HepG2 (cell line): ENCODE measurements around the gene RASSF7. TPM values are rescaled to one million over a fixed set of nuclear protein-coding genes. Genes with fewer than 3 reads are reported as not detected.

Experiments
- AGO2 ChIP-seq: fragments of 200-400 bp; formaldehyde crosslinking; optimal IDR thresholded peaks from 2 replicates; pipeline ENCODE3; 2017; ENCODE audit warnings: mild to moderate bottlenecking, low read depth, low read length, moderate library complexity
- BCL3 ChIP-seq: sonication (generic); formaldehyde crosslinking; IDR thresholded peaks from 2 replicates; pipeline ENCODE4 v1.5.1; 2020; ENCODE audit warnings: mild to moderate bottlenecking, missing genetic modification reagents, moderate library complexity
- CEBPZ ChIP-seq: IDR thresholded peaks from 2 replicates; pipeline ENCODE4 v1.6.1; 2012; ENCODE audit warnings: low read length, improper control_type of control experiment
- ESRRA ChIP-seq: sonication (generic); formaldehyde crosslinking; IDR thresholded peaks from 2 replicates; pipeline ENCODE4 v1.5.1; 2020; ENCODE audit warnings: mild to moderate bottlenecking, low read depth, missing genetic modification reagents
- NCOA1 ChIP-seq: sonication (generic); formaldehyde crosslinking; IDR thresholded peaks from 2 replicates; pipeline ENCODE4 v1.9.0; 2021; ENCODE audit warnings: missing genetic modification reagents
- PAX8 ChIP-seq: sonication (generic); formaldehyde crosslinking; IDR thresholded peaks from 2 replicates; pipeline ENCODE4 v1.8.0; 2022; ENCODE audit warnings: mild to moderate bottlenecking, missing genetic modification reagents, borderline replicate concordance
- PHB2 ChIP-seq: fragments of 450-650 bp; IDR thresholded peaks from 2 replicates; pipeline ENCODE4 v1.6.1; 2018; ENCODE audit not compliant: partially characterized antibody
- RBM39 ChIP-seq: fragments of 200-400 bp; formaldehyde crosslinking; IDR thresholded peaks from one replicate; pipeline ENCODE4 v1.6.1; 2018; ENCODE audit warnings: antibody characterized with exemption, mild to moderate bottlenecking, low read depth, low read length; ENCODE audit not compliant: poor library complexity, severe bottlenecking
- SALL1 ChIP-seq: sonication (generic); formaldehyde crosslinking; IDR thresholded peaks from 2 replicates; pipeline ENCODE4 v1.8.0; 2022; ENCODE audit warnings: mild to moderate bottlenecking, missing genetic modification reagents
- SMYD3 ChIP-seq: sonication (generic); formaldehyde crosslinking; IDR thresholded peaks from 2 replicates; pipeline ENCODE4 v1.8.1; 2023; ENCODE audit warnings: mild to moderate bottlenecking, missing genetic modification reagents
- SOX6 ChIP-seq, 2 experiments: fragments of 450-650 bp in 1 of 2; sonication (generic) in 1 of 2; formaldehyde crosslinking in 1 of 2; IDR thresholded peaks; 2 replicates each; pipeline versions ENCODE4 v1.4.0 to v1.6.1; 2017 to 2020; ENCODE audit warnings: antibody characterized with exemption in 1 of 2, mild to moderate bottlenecking in 1 of 2, missing genetic modification reagents in 1 of 2
- TCF7L2 ChIP-seq: IDR thresholded peaks from 2 replicates; pipeline ENCODE4 v1.6.1; 2011; ENCODE audit warnings: mild to moderate bottlenecking, low read depth, low read length, moderate library complexity
- TP53 ChIP-seq: sonication (generic); formaldehyde crosslinking; conservative IDR thresholded peaks from 2 replicates; pipeline ENCODE4 v1.4.0; 2020; ENCODE audit warnings: missing genetic modification reagents
- ZFP36L2 ChIP-seq: sonication (generic); formaldehyde crosslinking; IDR thresholded peaks from 2 replicates; pipeline ENCODE4 v1.4.0; 2020; ENCODE audit warnings: missing genetic modification reagents
- ZNF281 ChIP-seq: sonication (generic); formaldehyde crosslinking; IDR thresholded peaks from 2 replicates; pipeline ENCODE4 v1.4.0; 2020; ENCODE audit warnings: missing genetic modification reagents, borderline replicate concordance
- ZNF367 ChIP-seq: sonication (generic); formaldehyde crosslinking; IDR thresholded peaks from 2 replicates; pipeline ENCODE4 v1.4.0; 2020; ENCODE audit warnings: missing genetic modification reagents, borderline replicate concordance
- ZNF44 ChIP-seq: sonication (generic); formaldehyde crosslinking; IDR thresholded peaks from 2 replicates; pipeline ENCODE4 v1.5.1; 2020; ENCODE audit warnings: mild to moderate bottlenecking, missing genetic modification reagents
- ZNF770 ChIP-seq: sonication (generic); formaldehyde crosslinking; IDR thresholded peaks from 2 replicates; pipeline ENCODE4 v1.5.0; 2020; ENCODE audit warnings: mild to moderate bottlenecking, missing genetic modification reagents
- ZNF883 ChIP-seq: sonication (generic); formaldehyde crosslinking; IDR thresholded peaks from 2 replicates; pipeline ENCODE4 v1.5.1; 2020; ENCODE audit warnings: mild to moderate bottlenecking, missing genetic modification reagents; ENCODE audit errors: not compliant biosample characterization
- polyA plus RNA-seq, 8 experiments: library from polyadenylated mRNA; depleted of rRNA in 3 of 8; stranded (reverse) in 7 of 8; unstranded in 1 of 8; fragments of >200 nt; fragmentation: Illumina TruSeq in 4 of 8; extraction: Trizol in 4 of 8; gene quantifications; 2 replicates each; pipeline versions ENCODE4 v1.2.1 to v1.2.3, GENCODE V29; 2011 to 2016; ENCODE audit warnings: low read depth in 4 of 8, missing spikeins in 1 of 8, mixed read lengths in 1 of 8; ENCODE audit not compliant: insufficient read depth in 1 of 8
- total RNA-seq, 5 experiments: library from RNA; depleted of rRNA; stranded (reverse); fragments of >200 nt; fragmentation: Illumina TruSeq; extraction: Trizol; gene quantifications; 2 replicates each; pipeline ENCODE4 v1.2.3, GENCODE V29; 2016; ENCODE audit warnings: low read depth in 1 of 5

RASSF7 gene
- total and polyA plus RNA-seq, 2 of the 13 experiments (the other 11 are each of a cell fraction or from before 2014, with no cell fraction given) = 20.2 to 28.6 TPM

- TF ChIP-seq CEBPZ (no peak), TCF7L2 (no peak), ZNF44 (CRISPR knock-in tag) (no peak), NCOA1 (CRISPR knock-in tag) (no peak), ZNF770 (CRISPR knock-in tag) (no peak), AGO2 (no peak), TP53 (CRISPR knock-in tag) (no peak), BCL3 (no peak), RBM39 (peak; percentile 28), PAX8 (CRISPR knock-in tag) (no peak), ZFP36L2 (CRISPR knock-in tag) (no peak), ESRRA (no peak), ZNF281 (no peak), ZNF883 (CRISPR knock-in tag) (no peak), PHB2 (no peak), SMYD3 (CRISPR knock-in tag) (no peak), SOX6 (IDR thresholded peaks at IDR 0.05) (no peak), SOX6 (CRISPR knock-in tag; IDR thresholded peaks at IDR 0.05) (peak; percentile 15; the same call in 1 of the 2 replicates), SALL1 (CRISPR knock-in tag) (peak; percentile 12; the same call in 1 of the 2 replicates), ZNF367 (CRISPR knock-in tag) (no peak)
Observed at GRCh38 chr11:540583-541432, 20.0 kb upstream of the RASSF7 start (continued).
